Measurements from ENCODE around the gene WWOX. TPM values are rescaled to one million over a fixed set of nuclear protein-coding genes. Genes with fewer than 3 reads are reported as not detected.

The WWOX gene
- total RNA-seq, 6 experiments from 2014 or later: 13.0 to 24.3 (median 16.5) TPM

DNA sequence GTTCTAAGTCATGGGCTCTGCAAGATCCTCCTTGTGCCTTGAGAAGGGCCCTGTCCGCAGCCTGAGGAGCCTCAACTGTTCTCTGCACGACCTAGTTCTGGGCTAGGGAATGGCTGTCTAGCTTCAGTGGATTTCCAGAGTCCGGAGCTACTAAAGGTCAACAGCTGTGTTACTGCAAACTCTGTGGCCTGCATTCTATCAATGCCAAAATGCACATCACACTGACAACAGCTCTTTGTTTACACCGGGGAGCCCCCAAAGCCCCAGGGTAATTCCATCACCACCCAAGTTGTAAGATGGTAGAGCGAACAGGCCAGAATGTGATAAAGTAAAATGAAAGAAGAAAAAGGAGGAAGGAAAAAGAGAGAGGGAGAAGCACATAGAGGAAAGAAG is 890.9 kb downstream of the WWOX start:
- Histone ChIP-seq H3K4me1 (peaks cover 0 to 8% (median 0%) of the 10 kb centered on the region in 4 donors), H3K9me3 (no peaks in the 10 kb centered on the region), H3K36me3 (no peaks in the 10 kb centered on the region), H3K27me3 (no peaks in the 10 kb centered on the region), H3K27ac (no peak overlapping the region), H3K4me3 (no peak overlapping the region)
- no peak for DNase-seq
- whole genome bisulfite sequencing (ENCODE audit: insufficient coverage, low coverage, low lambda C conversion rate, missing lambda C conversion rate): 93% methylated on average over 5 of the region's 5 CpGs
- intact Hi-C loops (cut with DNase I): no loop called here
- TF ChIP-seq POLR2A (IDR thresholded peaks at IDR 0.05) (no peak), CTCF (IDR thresholded peaks at IDR 0.05) (no peak)
- no peak for ATAC-seq

DNA sequence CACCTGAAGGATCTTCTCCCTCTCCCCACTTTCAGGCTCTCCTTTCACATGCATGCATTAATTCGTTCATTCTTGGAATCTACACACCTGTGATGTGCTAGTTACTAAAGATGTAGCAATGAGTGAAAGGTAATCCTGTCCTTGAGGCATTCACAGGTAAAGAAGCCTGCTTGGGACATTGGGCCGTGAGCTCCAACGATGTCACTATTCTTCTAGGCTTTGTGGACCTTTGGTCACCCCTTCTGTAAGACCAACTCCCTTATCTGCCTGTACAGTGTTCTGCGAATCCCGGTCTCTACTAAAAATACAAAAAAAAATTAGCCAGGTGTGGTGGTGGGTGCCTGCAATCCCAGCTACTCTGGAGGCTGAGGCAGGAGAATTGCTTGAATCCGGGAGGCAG is 892.5 kb downstream of the WWOX start:
- H3K9me3 ChIP-seq: no peaks in the 10 kb centered on the region
- H3K4me1 ChIP-seq: no peaks in the 10 kb centered on the region
- no peaks in the 10 kb centered on the region for H3K27me3 ChIP-seq
- H3K36me3 ChIP-seq: no peaks in the 10 kb centered on the region
- DNase-seq (no peak), ATAC-seq (no peak)
- no peak overlapping the region for H3K4me3 ChIP-seq
- 76% methylated on average over 5 of the region's 6 CpGs for WGBS (ENCODE audit: insufficient coverage, low coverage, low lambda C conversion rate, missing lambda C conversion rate)
- TF ChIP-seq POLR2A (IDR thresholded peaks at IDR 0.05) (no peak), CTCF (IDR thresholded peaks at IDR 0.05) (no peak)
- no peak overlapping the region for H3K27ac ChIP-seq
- intact Hi-C loops (cut with DNase I): no loop called here

GRCh38 chr16:78993346-78993745 is 893.9 kb downstream of the WWOX start:
- intact Hi-C loops (cut with DNase I): no loop called here

DNA sequence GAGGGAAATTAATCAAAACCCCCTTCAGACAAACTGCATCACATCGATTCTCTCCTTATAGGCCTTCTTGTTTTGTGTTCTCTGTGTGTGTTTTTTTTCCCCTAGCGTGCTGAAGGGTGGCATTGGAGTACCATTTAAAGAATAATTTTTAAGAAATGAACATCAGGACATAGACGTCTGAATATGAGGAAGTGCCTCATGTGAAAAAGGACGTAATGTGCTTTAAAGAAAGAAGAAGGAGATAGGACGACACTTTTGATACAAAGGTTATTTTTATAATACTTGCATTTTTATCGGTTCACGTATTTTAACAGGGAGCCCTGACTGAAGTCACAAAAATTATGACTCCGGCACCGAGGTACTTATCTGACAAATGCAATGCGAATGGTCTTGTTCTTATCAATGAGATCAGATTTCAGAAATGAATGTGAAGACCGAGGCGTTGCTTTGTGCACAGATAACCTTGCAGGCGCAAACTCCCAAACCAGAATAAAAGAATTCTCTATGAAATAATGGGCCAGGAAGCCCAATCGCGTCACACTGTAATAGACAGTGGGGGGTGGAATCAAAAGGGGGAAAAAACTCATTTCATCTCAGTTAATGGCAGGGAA is 894.8 kb downstream of the WWOX start:
- Histone ChIP-seq H3K27me3 (no peaks in the 10 kb centered on the region), H3K4me1 (no peaks in the 10 kb centered on the region), H3K4me3 (no peak overlapping the region), H3K36me3 (no peaks in the 10 kb centered on the region), H3K27ac (no peak overlapping the region), H3K9me3 (no peaks in the 10 kb centered on the region)
- ATAC-seq (no peak), DNase-seq (no peak)
- 84% methylated on average over 15 of the region's 15 CpGs for WGBS (ENCODE audit: insufficient coverage, low coverage, low lambda C conversion rate, missing lambda C conversion rate)
- TF ChIP-seq CTCF (IDR thresholded peaks at IDR 0.05): no peak
- no peak for TF ChIP-seq POLR2A (IDR thresholded peaks at IDR 0.05)
- intact Hi-C loops (cut with DNase I): no loop called here

More at GRCh38 chr16:78993346-78993745, 893.9 kb downstream of the WWOX start:
- WGBS (ENCODE audit: insufficient coverage, low coverage, low lambda C conversion rate, missing lambda C conversion rate): 78% methylated on average over 3 of the region's 12 CpGs
- no peak overlapping the region for H3K27ac ChIP-seq
- H3K27me3 ChIP-seq: no peaks in the 10 kb centered on the region
- no peaks in the 10 kb centered on the region for H3K36me3 ChIP-seq
- no peak for DNase-seq
- no peak for ATAC-seq
- H3K4me3 ChIP-seq: no peak overlapping the region
- TF ChIP-seq POLR2A (IDR thresholded peaks at IDR 0.05): no peak
- TF ChIP-seq CTCF (IDR thresholded peaks at IDR 0.05): no peak
- H3K9me3 ChIP-seq: no peaks in the 10 kb centered on the region
- H3K4me1 ChIP-seq: no peaks in the 10 kb centered on the region

GRCh38 chr16:78995441-78995840 is 896.0 kb downstream of the WWOX start:
- Histone ChIP-seq H3K4me3 (no peak overlapping the region), H3K36me3 (no peaks in the 10 kb centered on the region), H3K27ac (no peak overlapping the region), H3K4me1 (no peaks in the 10 kb centered on the region), H3K27me3 (no peaks in the 10 kb centered on the region), H3K9me3 (no peaks in the 10 kb centered on the region)
- TF ChIP-seq POLR2A (IDR thresholded peaks at IDR 0.05) (no peak), CTCF (IDR thresholded peaks at IDR 0.05) (no peak)
- ATAC-seq: no peak
- WGBS (ENCODE audit: insufficient coverage, low coverage, low lambda C conversion rate, missing lambda C conversion rate): 87% methylated on average over 3 of the region's 3 CpGs
- intact Hi-C loops (cut with DNase I): no loop called here
- no peak for DNase-seq

Data from right lobe of liver (tissue), 6 donors.